HEK293T (cell line): ENCODE data around the gene ACSL3.

Source experiments
- CTCF ChIA-PET: fragments of 350-600 bp; formaldehyde crosslinking; extraction: SDS; loops from one replicate; lab custom pipeline; 2021; ENCODE audit warnings: antibody characterized with exemption, inconsistent platforms; lab: Yijun Ruan, JAX
- POLR2A ChIA-PET: fragments of 350-600 bp; formaldehyde crosslinking; extraction: SDS; loops from one replicate; lab custom pipeline; 2020; ENCODE audit warnings: antibody characterized with exemption, inconsistent platforms; lab: Yijun Ruan, JAX
- DNase-seq: peaks from one replicate; pipeline ENCODE4 v3.0.0; 2012; ENCODE audit warnings: mixed read lengths; ENCODE audit errors: extremely low spot score
- ARNT ChIP-seq: fragments of 450-650 bp; IDR thresholded peaks from 2 replicates; pipeline ENCODE4 v1.6.1; 2017; ENCODE audit warnings: mild to moderate bottlenecking
- BHLHE40 ChIP-seq: fragments of 450-650 bp; IDR thresholded peaks from 2 replicates; pipeline ENCODE4 v1.6.1; 2016; ENCODE audit warnings: mild to moderate bottlenecking, moderate library complexity, borderline replicate concordance
- CTBP1 ChIP-seq: fragments of 450-650 bp; IDR thresholded peaks from 2 replicates; pipeline ENCODE4 v1.6.1; 2016; ENCODE audit warnings: borderline replicate concordance
- ELF4 ChIP-seq: fragments of 450-650 bp; IDR thresholded peaks from 2 replicates; pipeline ENCODE4 v1.6.1; 2017; ENCODE audit warnings: antibody characterized with exemption
- FOXA1 ChIP-seq: fragments of 450-650 bp; IDR thresholded peaks from 2 replicates; pipeline ENCODE4 v1.6.1; 2016; ENCODE audit warnings: mild to moderate bottlenecking
- FOXK2 ChIP-seq: fragments of 450-650 bp; IDR thresholded peaks from 2 replicates; pipeline ENCODE4 v1.6.1; 2016; ENCODE audit warnings: mild to moderate bottlenecking
- FOXM1 ChIP-seq: fragments of 450-650 bp; IDR thresholded peaks from 2 replicates; pipeline ENCODE4 v1.6.1; 2017; ENCODE audit warnings: mild to moderate bottlenecking, borderline replicate concordance
- HDGF ChIP-seq: fragments of 450-650 bp; IDR thresholded peaks from 2 replicates; pipeline ENCODE4 v1.6.1; 2017; ENCODE audit warnings: antibody characterized with exemption, borderline replicate concordance
- L3MBTL2 ChIP-seq: fragments of 450-650 bp; conservative IDR thresholded peaks from 2 replicates; pipeline ENCODE4 v1.6.1; 2016; ENCODE audit warnings: mild to moderate bottlenecking
- LEF1 ChIP-seq: fragments of 450-650 bp; IDR thresholded peaks from 2 replicates; pipeline ENCODE4 v1.6.1; 2017; ENCODE audit warnings: mild to moderate bottlenecking, borderline replicate concordance
- NFRKB ChIP-seq: fragments of 450-650 bp; IDR thresholded peaks from 2 replicates; pipeline ENCODE4 v1.6.1; 2016; ENCODE audit warnings: mild to moderate bottlenecking, moderate library complexity
- SP1 ChIP-seq: fragments of 450-650 bp; IDR thresholded peaks from 2 replicates; pipeline ENCODE4 v1.6.1; 2017
- SUZ12 ChIP-seq: fragments of 450-650 bp; IDR thresholded peaks from 2 replicates; pipeline ENCODE4 v1.6.1; 2016; ENCODE audit warnings: mild to moderate bottlenecking
- TARDBP ChIP-seq: fragments of 450-650 bp; IDR thresholded peaks from 2 replicates; pipeline ENCODE4 v1.6.1; 2016
- ZNF384 ChIP-seq: fragments of 450-650 bp; IDR thresholded peaks from 2 replicates; pipeline ENCODE4 v1.6.1; 2016
- TF ChIP-seq, protein P1 (sequence below): fragments of 450-650 bp; IDR thresholded peaks from 2 replicates; pipeline ENCODE4 v1.6.1; 2016

The ACSL3 gene

DNA sequence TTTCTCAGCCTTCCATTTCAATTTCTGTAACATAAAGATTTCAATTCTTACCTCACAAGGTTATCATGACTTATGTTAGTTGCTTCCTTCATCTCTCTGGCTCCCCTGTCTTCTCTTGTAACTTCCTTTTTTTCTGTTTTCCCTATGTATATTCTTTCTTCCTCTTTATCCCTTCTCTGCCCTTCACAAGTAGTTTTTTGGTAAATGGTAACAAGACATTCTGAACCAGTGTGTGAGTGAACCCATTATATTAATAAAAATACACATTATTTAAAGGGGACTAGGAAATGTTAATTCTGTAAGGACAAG, 8.4 kb downstream of the ACSL3 start:
- TF ChIP-seq CTBP1 (no peak), TARDBP (no peak), FOXM1 (no peak), ZNF384 (no peak), LEF1 (no peak), FOXA1 (no peak), ARNT (no peak), SUZ12 (no peak), L3MBTL2 (no peak), NFRKB (no peak), HDGF (no peak), BHLHE40 (no peak)
- TF ChIP-seq, protein P1, sequence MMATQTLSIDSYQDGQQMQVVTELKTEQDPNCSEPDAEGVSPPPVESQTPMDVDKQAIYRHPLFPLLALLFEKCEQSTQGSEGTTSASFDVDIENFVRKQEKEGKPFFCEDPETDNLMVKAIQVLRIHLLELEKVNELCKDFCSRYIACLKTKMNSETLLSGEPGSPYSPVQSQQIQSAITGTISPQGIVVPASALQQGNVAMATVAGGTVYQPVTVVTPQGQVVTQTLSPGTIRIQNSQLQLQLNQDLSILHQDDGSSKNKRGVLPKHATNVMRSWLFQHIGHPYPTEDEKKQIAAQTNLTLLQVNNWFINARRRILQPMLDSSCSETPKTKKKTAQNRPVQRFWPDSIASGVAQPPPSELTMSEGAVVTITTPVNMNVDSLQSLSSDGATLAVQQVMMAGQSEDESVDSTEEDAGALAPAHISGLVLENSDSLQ: no peak
- ChIA-PET CTCF (interaction anchor here (0.6 kb wide), 1 partner anchor 115 kb away, joined by 4 read pairs; no protein-coding TSS in a partner anchor), POLR2A (no interaction called here)
- no peak for DNase-seq

DNA sequence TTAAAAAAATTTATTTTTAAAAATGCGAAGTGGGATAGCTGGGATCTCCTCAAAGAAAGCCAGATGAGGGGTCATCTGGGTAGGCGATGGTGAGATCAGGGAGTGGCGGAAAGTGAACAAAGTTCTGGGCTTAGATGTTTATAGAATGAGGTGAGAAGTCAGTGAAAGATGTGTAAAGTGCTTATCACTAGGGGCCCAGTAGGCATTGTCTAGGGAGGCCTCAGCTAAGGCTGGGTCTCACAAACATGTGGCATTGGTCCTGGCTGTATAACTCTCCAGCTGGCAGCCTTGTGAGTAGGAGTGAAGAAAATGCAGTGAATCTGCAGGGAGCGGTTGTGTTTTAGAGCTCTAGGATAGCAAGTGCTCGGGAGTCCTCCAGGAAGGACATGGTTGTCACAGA, 10.5 kb downstream of the ACSL3 start:
- TF ChIP-seq HDGF (no peak), CTBP1 (no peak), ZNF384 (no peak), ELF4 (no peak), ARNT (no peak), L3MBTL2 (no peak), SP1 (no peak), NFRKB (no peak), TARDBP (no peak), FOXA1 (no peak), BHLHE40 (no peak), SUZ12 (no peak), LEF1 (no peak), FOXM1 (no peak), FOXK2 (no peak)
- TF ChIP-seq, protein P1: no peak
- POLR2A ChIA-PET: interaction anchor here (1.4 kb wide), 1 partner anchor 9 kb away, joined by 4 read pairs; no protein-coding TSS in a partner anchor
- no peak for DNase-seq
- CTCF ChIA-PET: no interaction called here

DNA sequence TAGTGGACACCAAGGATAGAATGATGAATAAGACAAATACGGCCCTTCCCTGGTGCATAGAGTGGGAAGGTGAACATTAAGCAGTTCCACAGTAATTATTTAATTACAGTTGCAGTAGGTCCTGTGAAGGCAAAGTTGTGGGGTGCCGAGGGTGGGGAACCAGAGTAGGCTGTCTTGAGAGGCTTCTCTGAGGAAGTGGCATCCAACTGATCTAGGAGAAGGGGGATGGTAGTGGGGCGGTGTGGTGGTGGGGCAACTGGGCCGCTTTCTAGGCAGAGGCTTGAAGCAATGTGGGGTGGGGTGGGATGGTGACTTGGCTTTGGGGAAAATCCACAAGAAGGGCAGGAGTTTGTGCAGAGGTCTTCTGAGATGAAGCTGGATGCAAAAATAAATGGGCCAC, 11.7 kb downstream of the ACSL3 start:
- TF ChIP-seq HDGF (no peak), SP1 (no peak), FOXA1 (no peak), TARDBP (no peak), ARNT (no peak), BHLHE40 (no peak), LEF1 (no peak), FOXK2 (no peak), ZNF384 (no peak), FOXM1 (no peak), NFRKB (no peak), CTBP1 (no peak), ELF4 (no peak), L3MBTL2 (no peak), SUZ12 (no peak)
- TF ChIP-seq, protein P1: no peak
- POLR2A ChIA-PET: no interaction called here
- no peak for DNase-seq
- CTCF ChIA-PET: no interaction called here

DNA sequence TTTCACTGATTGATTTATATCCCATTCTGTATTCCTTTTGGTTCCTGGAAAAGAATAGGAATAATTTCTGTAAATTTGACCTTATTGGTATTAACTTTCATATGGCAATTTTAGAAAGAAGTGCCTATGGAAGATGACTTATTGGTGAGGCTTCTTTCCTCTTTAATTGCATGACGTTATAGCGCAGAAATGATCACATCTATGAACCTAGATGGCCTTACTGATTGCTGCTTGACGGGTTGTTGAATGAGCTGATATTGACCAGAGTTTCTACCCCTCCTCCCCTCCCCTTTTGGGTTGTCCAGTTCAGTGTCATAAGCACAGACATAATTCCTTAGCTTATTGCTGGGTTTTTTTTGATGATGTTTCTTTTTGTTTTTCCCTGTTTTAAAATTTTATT, 14.6 kb downstream of the ACSL3 start:
- POLR2A ChIA-PET: no interaction called here
- DNase-seq: no peak
- CTCF ChIA-PET: no interaction called here
- TF ChIP-seq FOXA1: no peak
- TF ChIP-seq, protein P1: no peak
- TF ChIP-seq L3MBTL2: no peak
- no peak for TF ChIP-seq ARNT
- no peak for TF ChIP-seq FOXK2
- no peak for TF ChIP-seq BHLHE40
- no peak for TF ChIP-seq FOXM1
- TF ChIP-seq LEF1: no peak
- TF ChIP-seq ELF4: no peak
- no peak for TF ChIP-seq HDGF
- no peak for TF ChIP-seq SUZ12
- TF ChIP-seq NFRKB: no peak
- TF ChIP-seq SP1: no peak
- no peak for TF ChIP-seq ZNF384
- no peak for TF ChIP-seq CTBP1
- TF ChIP-seq TARDBP: no peak

DNA sequence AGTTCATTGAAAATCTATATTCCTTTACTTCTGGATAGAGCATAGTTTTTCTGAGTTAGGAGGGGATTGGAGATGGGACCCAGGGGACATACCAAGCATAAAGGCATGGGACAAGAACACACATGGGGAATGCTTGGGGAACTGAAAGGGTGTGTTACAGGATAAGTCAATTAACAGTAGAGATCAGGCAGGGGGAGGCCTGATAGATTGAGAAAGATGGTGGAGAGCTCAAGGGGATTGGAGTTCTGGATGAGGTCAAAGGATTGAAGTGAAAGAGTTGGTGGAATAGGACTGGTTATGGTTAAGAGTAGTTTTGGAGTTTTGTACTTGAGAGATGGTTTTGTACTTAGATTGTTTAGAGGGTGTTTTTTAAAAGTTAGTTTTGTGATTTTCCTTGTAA, 16.1 kb downstream of the ACSL3 start:
- CTCF ChIA-PET: no interaction called here
- POLR2A ChIA-PET: no interaction called here
- TF ChIP-seq FOXM1 (no peak), HDGF (no peak), CTBP1 (no peak), SUZ12 (no peak), SP1 (no peak), FOXK2 (no peak), LEF1 (no peak), BHLHE40 (no peak)
- DNase-seq: no peak
